Esophagus muscularis mucosa (tissue), 4 donors: ENCODE measurements around the gene CISD3. TPM values are rescaled to one million over a fixed set of nuclear protein-coding genes. Genes with fewer than 3 reads are reported as not detected.

Source experiments
- DNase-seq: peaks from one replicate; pipeline ENCODE4 v3.0.0-alpha.2; 2017; ENCODE audit errors: extremely low spot score
- H3K27ac ChIP-seq, 4 donors: fragments of 200-600 bp; sonication (generic); replicated peaks in 1 of 4; 1 replicate in 3 of 4; 2 replicates in 1 of 4; pipeline ENCODE4 v1.5.1; 2016 to 2019; ENCODE audit warnings: mild to moderate bottlenecking in 1 of 4
- H3K27me3 ChIP-seq, 4 donors: fragments of 200-600 bp; sonication (generic); one replicate each; pipeline versions ENCODE4 v1.5.1 to v1.6.0; 2016 to 2019
- H3K36me3 ChIP-seq, 4 donors: fragments of 200-600 bp; sonication (generic); one replicate each; pipeline ENCODE4 v1.5.1; 2016 to 2019
- H3K4me1 ChIP-seq, 4 donors: fragments of 200-600 bp; sonication (generic); one replicate each; pipeline ENCODE4 v1.5.1; 2016 to 2019
- H3K4me3 ChIP-seq, 4 donors: fragments of 200-600 bp; sonication (generic); 1 replicate in 2 of 4; 2 replicates in 2 of 4; pipeline ENCODE4 v1.5.1; 2016 to 2019; ENCODE audit warnings: mild to moderate bottlenecking in 4 of 4, moderate library complexity in 1 of 4
- H3K9me3 ChIP-seq, 4 donors: fragments of 200-600 bp; sonication (generic); 1 replicate in 3 of 4; 2 replicates in 1 of 4; pipeline ENCODE4 v1.5.1; 2016 to 2019
- EP300 ChIP-seq: sonication (generic); formaldehyde crosslinking; IDR thresholded peaks from one replicate; pipeline ENCODE4 v1.6.1; 2017; ENCODE audit warnings: antibody characterized with exemption
- POLR2A ChIP-seq: fragments of 450-650 bp; IDR thresholded peaks from one replicate; pipeline ENCODE4 v1.6.1; 2017; ENCODE audit warnings: antibody characterized with exemption, moderate library complexity, mild to moderate bottlenecking, low read depth
- POLR2AphosphoS5 ChIP-seq, 2 donors: sonication (generic); formaldehyde crosslinking; IDR thresholded peaks; one replicate each; pipeline ENCODE4 v1.6.1; 2017; ENCODE audit warnings: antibody characterized with exemption in 2 of 2
- WGBS: methylation state at CpG from one replicate; pipeline ENCODE4 v1.1.5; 2018; 5-methylcytosine and 5-hydroxymethylcytosine counted together
- intact Hi-C: fragments of 100-400 bp; cut with DNase I; formaldehyde crosslinking; loops from one replicate; pipeline ENCODE4 v1.15.1; 2023
- small RNA-seq, 3 donors: library from RNA; depleted of rRNA; stranded (forward); fragments of <200 nt; gene quantifications; one replicate each; pipeline ENCODE3, GENCODE V24; 2016
- total RNA-seq, 4 donors: library from RNA; depleted of rRNA; stranded (reverse); fragments of >200 nt; gene quantifications; one replicate each; pipeline versions ENCODE4 v1.1.0 to v1.2.1, GENCODE V29; 2016
- TF ChIP-seq, protein P1 (sequence below), 3 experiments: fragments of 200-600 bp in 2 of 3; fragments of 450-650 bp in 1 of 3; sonication (generic) in 2 of 3; IDR thresholded peaks; one replicate each; pipeline ENCODE4 v1.5.1; 2017 to 2019; ENCODE audit warnings: antibody characterized with exemption in 3 of 3, mild to moderate bottlenecking in 2 of 3, moderate library complexity in 1 of 3

Gene CISD3
- total RNA-seq, 4 donors from 2014 or later: 10.1 to 18.5 (median 18.0) TPM

DNA sequence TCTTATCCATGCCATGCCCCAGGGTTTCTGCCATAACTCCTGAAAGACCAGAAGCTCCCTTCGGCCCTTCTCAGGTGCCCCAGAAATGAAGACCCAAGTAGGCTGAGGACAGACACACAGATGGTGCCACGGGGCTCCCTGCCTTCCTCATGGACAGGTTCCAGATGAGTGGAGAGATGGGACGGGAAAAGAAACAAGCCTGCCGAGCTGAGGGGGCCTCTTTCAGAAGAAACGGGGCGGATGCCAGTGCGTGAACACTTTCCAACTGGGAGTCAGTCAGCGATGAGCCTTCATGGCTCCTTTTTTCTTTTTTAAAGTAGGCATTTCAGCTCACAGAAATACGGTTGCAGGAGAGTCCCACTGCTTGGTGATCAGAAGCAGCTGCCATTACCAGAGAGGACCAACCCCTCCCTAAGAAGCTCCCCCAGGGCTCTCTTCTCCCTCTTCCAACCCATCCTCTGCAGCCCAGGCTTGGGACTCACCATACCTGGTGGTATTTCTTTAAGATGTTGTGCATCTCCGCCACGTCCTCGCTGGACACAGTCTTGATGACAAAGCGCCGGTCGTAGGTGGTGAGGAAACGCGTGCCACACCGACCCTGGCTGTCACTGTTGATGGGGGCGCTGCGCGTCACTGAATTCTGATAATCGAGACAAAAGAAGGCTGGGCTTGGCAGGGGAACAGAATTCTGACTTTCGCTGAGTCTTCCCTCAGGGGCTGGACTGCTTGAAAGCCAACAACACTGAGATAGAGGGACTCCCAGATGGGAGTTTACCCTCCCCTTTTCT lies 50.0 kb downstream of the CISD3 start:
- H3K4me1 ChIP-seq: no peaks in the 10 kb centered on the region
- no peak overlapping the region for H3K4me3 ChIP-seq
- H3K9me3 ChIP-seq: no peaks in the 10 kb centered on the region
- no peaks in the 10 kb centered on the region for H3K27me3 ChIP-seq
- intact Hi-C loops: no loop called here
- no peak for DNase-seq
- peaks cover 98 to 100% (median 99%) of the 10 kb centered on the region in 4 donors for H3K36me3 ChIP-seq
- TF ChIP-seq, protein P1, sequence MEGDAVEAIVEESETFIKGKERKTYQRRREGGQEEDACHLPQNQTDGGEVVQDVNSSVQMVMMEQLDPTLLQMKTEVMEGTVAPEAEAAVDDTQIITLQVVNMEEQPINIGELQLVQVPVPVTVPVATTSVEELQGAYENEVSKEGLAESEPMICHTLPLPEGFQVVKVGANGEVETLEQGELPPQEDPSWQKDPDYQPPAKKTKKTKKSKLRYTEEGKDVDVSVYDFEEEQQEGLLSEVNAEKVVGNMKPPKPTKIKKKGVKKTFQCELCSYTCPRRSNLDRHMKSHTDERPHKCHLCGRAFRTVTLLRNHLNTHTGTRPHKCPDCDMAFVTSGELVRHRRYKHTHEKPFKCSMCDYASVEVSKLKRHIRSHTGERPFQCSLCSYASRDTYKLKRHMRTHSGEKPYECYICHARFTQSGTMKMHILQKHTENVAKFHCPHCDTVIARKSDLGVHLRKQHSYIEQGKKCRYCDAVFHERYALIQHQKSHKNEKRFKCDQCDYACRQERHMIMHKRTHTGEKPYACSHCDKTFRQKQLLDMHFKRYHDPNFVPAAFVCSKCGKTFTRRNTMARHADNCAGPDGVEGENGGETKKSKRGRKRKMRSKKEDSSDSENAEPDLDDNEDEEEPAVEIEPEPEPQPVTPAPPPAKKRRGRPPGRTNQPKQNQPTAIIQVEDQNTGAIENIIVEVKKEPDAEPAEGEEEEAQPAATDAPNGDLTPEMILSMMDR (IDR thresholded peaks at IDR 0.05): no peak
- no peak for TF ChIP-seq POLR2A
- no peak for TF ChIP-seq EP300
- TF ChIP-seq POLR2AphosphoS5 (IDR thresholded peaks at IDR 0.05): no peak
- H3K27ac ChIP-seq: no peak overlapping the region
- 91% methylated on average over 23 of the region's 23 CpGs for WGBS

DNA sequence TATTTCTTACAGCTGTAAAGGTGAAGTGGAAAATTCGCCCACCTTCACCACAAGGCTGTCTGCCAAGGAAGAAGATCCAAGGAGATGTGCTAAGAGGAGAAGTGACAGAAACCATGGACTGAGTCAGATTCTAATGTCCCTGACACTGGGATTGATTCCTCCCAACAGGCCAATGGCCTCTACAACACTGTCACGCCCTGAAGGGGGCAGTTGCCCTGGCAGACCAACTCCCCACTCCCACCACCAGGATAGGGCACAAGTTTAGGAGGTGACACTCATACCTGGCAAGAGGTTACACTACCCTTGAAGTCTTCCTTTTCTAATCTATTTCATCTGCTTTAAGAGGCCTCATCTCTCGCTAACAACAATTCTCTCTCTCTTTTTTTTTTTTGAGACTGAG lies 53.1 kb downstream of the CISD3 start:
- no peak overlapping the region for H3K4me3 ChIP-seq
- WGBS: 93% methylated on average over 3 of the region's 3 CpGs
- TF ChIP-seq EP300 (no peak), POLR2A (no peak)
- TF ChIP-seq, protein P1 (IDR thresholded peaks at IDR 0.05): no peak
- no peak overlapping the region for H3K27ac ChIP-seq
- peaks cover 82 to 89% (median 86%) of the 10 kb centered on the region in 4 donors for H3K36me3 ChIP-seq
- intact Hi-C loops: no loop called here
- H3K9me3 ChIP-seq: no peaks in the 10 kb centered on the region
- no peak for DNase-seq
- H3K4me1 ChIP-seq: no peaks in the 10 kb centered on the region
- no peaks in the 10 kb centered on the region for H3K27me3 ChIP-seq

Small RNA genes within 50 kb of the gene (small RNA-seq; reads per million reads assigned to genes)
- gene MIR4726: 0 reads per million in 3 donors
- 0 reads per million in 3 donors for gene MIR4734
- 3.3 to 11.2 (median 4.0) reads per million in 3 donors for gene RNA5SP440
- gene RNU6-866P: 0 reads per million in 3 donors

Other genes starting within 250 kb of the CISD3 start
- 1 to 10 TPM; 1.2 to 2.7 (median 2.3) TPM for gene SRCIN1, start 124.4 kb upstream of the CISD3 start, total RNA-seq
- gene EPOP, start 55.4 kb upstream of the CISD3 start, total RNA-seq: 1 to 10 TPM in 3 of 4 donors, under 1 TPM in 1; 0.42 to 7.3 (median 2.7) TPM
- gene MLLT6, start 25.1 kb upstream of the CISD3 start, total RNA-seq: 10 to 100 TPM; 62.7 to 83.6 (median 73.0) TPM
- gene PCGF2, start 18.0 kb downstream of the CISD3 start, total RNA-seq: 10 to 100 TPM; 10.3 to 15.7 (median 12.4) TPM
- 100 to 1,000 TPM; 122 to 158 (median 137) TPM for gene PSMB3, start 22.4 kb downstream of the CISD3 start, total RNA-seq
- gene PIP4K2B, start 69.2 kb downstream of the CISD3 start, total RNA-seq: 10 to 100 TPM; 39.5 to 72.1 (median 53.2) TPM
- 10 to 100 TPM; 16.5 to 27.8 (median 19.6) TPM for gene CWC25, start 95.0 kb downstream of the CISD3 start, total RNA-seq
- gene RPL23, start 123.4 kb downstream of the CISD3 start, total RNA-seq: 1,000 to 10,000 TPM in 2 of 4 donors, 100 to 1,000 TPM in 2; 721 to 1,711 (median 1,283) TPM
- gene LASP1, start 139.7 kb downstream of the CISD3 start, total RNA-seq: 100 to 1,000 TPM in 1 of 4 donors, 10 to 100 TPM in 3; 46.9 to 102 (median 74.7) TPM
- under 1 TPM in 1 of 4 donors, not detected in 3; 0.26 TPM for gene FBXO47, start 237.1 kb downstream of the CISD3 start, total RNA-seq